ENCODE measurements around the gene KCNK4.

DNA sequence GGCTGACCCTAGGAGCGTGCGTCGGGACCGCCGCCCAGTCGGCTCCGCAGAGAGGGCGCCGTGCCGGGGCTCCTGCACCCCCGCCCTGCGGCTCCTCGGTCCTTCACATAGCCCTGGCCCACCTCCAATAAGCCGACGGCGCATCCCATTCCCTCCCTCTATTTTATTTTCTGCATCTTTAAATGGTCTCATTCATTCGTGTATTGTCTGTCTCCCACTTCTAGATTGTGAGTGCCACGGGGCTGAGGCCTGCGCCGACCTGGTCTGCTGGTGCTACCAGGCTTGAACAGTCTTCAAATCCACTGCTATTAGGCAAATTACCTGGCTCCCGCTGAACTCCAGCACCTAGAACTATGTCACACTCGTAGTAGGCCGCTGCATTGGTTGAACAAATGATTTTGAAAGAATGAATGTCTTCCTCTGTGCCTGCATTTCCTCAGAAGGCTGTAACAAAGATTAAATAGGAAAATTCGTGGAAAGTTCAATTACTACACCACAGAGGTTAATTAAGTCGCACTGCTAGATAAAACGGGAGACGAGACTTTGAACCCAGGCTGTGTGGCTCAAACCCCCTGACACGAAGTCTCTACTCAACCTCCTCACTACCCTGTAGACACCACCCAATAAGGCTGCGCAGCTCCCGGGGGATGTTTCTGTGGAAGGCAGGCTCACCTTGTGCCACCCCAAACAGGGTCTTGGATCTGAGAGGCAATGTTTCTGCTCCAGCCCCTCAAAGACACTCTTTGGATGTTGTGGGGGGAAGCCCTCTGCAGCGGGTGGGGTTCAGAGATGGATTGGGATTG lies 43.2 kb upstream of the KCNK4 start:
- TF ChIP-seq EZH2 (IDR thresholded peaks at IDR 0.05), result no peak
- TF ChIP-seq POLR2AphosphoS5 (IDR thresholded peaks at IDR 0.05; ENCODE audit: borderline replicate concordance, low read depth, low read length), result no peak; the same call in 1 of the 2 replicates
- no peak for TF ChIP-seq FOXP2 (optimal IDR thresholded peaks at IDR 0.05; ENCODE audit: control extremely low read depth, extremely low read length, insufficient read depth)

Data from SK-N-MC (cell line).